SK-N-MC (cell line): ENCODE measurements around the gene SLC19A3.

ENCODE experiments used
- EZH2 ChIP-seq: fragments of 200-600 bp; sonication (generic); IDR thresholded peaks from one replicate; pipeline ENCODE4 v1.6.1; 2017; ENCODE audit warnings: antibody characterized with exemption
- POLR2AphosphoS5 ChIP-seq: IDR thresholded peaks from 2 replicates; pipeline ENCODE4 v1.6.1; 2012; ENCODE audit warnings: mild to moderate bottlenecking, low read depth, low read length, borderline replicate concordance

- no peak for TF ChIP-seq POLR2AphosphoS5
- no peak for TF ChIP-seq EZH2
Observed at GRCh38 chr2:227701556-227701955, 16.3 kb downstream of the SLC19A3 start.
